ENCODE data around the gene RAB5IF. TPM values are rescaled to one million over a fixed set of nuclear protein-coding genes. Genes with fewer than 3 reads are reported as not detected.
A peak's percentile ranks its signal among the peaks of the same experiment; 100 is the strongest.

The RAB5IF gene
- total and polyA plus RNA-seq, 2 of the 13 experiments (the other 11 are each of a cell fraction or from before 2014, with no cell fraction given) = 261 to 305 TPM

DNA sequence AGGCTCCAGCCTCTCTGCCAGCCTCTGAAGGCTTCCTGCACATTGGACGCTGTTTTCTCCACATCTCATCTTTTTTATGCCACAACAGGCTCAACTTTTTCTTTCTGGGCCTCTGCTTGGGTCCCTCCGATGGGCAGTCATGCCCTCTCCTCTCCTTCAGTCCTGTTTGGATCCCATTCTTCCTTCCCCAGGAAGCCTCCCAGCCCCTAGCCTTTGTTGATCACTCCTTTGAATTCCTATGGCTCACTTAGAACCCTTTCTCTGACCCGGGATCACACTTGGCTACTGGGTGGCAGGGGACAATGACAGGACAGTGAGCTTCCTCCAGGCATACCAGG is 35.9 kb downstream of the RAB5IF start (continued):
- TF ChIP-seq, protein P1, sequence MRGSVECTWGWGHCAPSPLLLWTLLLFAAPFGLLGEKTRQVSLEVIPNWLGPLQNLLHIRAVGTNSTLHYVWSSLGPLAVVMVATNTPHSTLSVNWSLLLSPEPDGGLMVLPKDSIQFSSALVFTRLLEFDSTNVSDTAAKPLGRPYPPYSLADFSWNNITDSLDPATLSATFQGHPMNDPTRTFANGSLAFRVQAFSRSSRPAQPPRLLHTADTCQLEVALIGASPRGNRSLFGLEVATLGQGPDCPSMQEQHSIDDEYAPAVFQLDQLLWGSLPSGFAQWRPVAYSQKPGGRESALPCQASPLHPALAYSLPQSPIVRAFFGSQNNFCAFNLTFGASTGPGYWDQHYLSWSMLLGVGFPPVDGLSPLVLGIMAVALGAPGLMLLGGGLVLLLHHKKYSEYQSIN (CRISPR knock-in tag; IDR thresholded peaks at IDR 0.05; ENCODE audit: borderline replicate concordance) = no peak
- TF ChIP-seq ZNF720 (CRISPR knock-in tag; IDR thresholded peaks at IDR 0.05) = 0 out of 2 replicates have a peak, but pooled peaks have one; percentile 15
- TF ChIP-seq XRCC5 (optimal IDR thresholded peaks at IDR 0.05; ENCODE audit: low read length) = no peak
- TF ChIP-seq, protein P2, sequence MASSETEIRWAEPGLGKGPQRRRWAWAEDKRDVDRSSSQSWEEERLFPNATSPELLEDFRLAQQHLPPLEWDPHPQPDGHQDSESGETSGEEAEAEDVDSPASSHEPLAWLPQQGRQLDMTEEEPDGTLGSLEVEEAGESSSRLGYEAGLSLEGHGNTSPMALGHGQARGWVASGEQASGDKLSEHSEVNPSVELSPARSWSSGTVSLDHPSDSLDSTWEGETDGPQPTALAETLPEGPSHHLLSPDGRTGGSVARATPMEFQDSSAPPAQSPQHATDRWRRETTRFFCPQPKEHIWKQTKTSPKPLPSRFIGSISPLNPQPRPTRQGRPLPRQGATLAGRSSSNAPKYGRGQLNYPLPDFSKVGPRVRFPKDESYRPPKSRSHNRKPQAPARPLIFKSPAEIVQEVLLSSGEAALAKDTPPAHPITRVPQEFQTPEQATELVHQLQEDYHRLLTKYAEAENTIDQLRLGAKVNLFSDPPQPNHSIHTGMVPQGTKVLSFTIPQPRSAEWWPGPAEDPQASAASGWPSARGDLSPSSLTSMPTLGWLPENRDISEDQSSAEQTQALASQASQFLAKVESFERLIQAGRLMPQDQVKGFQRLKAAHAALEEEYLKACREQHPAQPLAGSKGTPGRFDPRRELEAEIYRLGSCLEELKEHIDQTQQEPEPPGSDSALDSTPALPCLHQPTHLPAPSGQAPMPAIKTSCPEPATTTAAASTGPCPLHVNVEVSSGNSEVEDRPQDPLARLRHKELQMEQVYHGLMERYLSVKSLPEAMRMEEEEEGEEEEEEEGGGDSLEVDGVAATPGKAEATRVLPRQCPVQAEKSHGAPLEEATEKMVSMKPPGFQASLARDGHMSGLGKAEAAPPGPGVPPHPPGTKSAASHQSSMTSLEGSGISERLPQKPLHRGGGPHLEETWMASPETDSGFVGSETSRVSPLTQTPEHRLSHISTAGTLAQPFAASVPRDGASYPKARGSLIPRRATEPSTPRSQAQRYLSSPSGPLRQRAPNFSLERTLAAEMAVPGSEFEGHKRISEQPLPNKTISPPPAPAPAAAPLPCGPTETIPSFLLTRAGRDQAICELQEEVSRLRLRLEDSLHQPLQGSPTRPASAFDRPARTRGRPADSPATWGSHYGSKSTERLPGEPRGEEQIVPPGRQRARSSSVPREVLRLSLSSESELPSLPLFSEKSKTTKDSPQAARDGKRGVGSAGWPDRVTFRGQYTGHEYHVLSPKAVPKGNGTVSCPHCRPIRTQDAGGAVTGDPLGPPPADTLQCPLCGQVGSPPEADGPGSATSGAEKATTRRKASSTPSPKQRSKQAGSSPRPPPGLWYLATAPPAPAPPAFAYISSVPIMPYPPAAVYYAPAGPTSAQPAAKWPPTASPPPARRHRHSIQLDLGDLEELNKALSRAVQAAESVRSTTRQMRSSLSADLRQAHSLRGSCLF (CRISPR knock-in tag; IDR thresholded peaks at IDR 0.05; ENCODE audit: borderline replicate concordance) = no peak
- no peak for TF ChIP-seq ZNF768 (CRISPR knock-in tag; IDR thresholded peaks at IDR 0.05)
- TF ChIP-seq, protein P3, sequence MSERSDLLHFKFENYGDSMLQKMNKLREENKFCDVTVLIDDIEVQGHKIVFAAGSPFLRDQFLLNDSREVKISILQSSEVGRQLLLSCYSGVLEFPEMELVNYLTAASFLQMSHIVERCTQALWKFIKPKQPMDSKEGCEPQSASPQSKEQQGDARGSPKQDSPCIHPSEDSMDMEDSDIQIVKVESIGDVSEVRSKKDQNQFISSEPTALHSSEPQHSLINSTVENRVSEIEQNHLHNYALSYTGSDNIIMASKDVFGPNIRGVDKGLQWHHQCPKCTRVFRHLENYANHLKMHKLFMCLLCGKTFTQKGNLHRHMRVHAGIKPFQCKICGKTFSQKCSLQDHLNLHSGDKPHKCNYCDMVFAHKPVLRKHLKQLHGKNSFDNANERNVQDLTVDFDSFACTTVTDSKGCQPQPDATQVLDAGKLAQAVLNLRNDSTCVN (CRISPR knock-in tag; IDR thresholded peaks at IDR 0.05; ENCODE audit: borderline replicate concordance) = no peak
- TF ChIP-seq, protein P4, sequence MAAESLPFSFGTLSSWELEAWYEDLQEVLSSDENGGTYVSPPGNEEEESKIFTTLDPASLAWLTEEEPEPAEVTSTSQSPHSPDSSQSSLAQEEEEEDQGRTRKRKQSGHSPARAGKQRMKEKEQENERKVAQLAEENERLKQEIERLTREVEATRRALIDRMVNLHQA (CRISPR knock-in tag; IDR thresholded peaks at IDR 0.05) = no peak
- no peak for TF ChIP-seq RAD51 (IDR thresholded peaks at IDR 0.05; ENCODE audit: borderline replicate concordance)
- TF ChIP-seq HOXA3 (CRISPR knock-in tag; IDR thresholded peaks at IDR 0.05) = no peak
- TF ChIP-seq ZNF891 (CRISPR knock-in tag; IDR thresholded peaks at IDR 0.05) = peak; percentile 53; the same call in 1 of the 2 replicates
- TF ChIP-seq KDM6A (CRISPR knock-in tag; IDR thresholded peaks at IDR 0.05; ENCODE audit: low read depth) = no peak
- TF ChIP-seq, protein P5, sequence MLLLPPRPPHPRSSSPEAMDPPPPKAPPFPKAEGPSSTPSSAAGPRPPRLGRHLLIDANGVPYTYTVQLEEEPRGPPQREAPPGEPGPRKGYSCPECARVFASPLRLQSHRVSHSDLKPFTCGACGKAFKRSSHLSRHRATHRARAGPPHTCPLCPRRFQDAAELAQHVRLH (CRISPR knock-in tag; IDR thresholded peaks at IDR 0.05; ENCODE audit: borderline replicate concordance, low read depth) = peak; percentile 63; the same call in 1 of the 2 replicates
- peak; percentile 33; the same call in 1 of the 2 replicates for TF ChIP-seq ZZZ3 (CRISPR knock-in tag; IDR thresholded peaks at IDR 0.05; ENCODE audit: borderline replicate concordance)
- TF ChIP-seq SALL1 (CRISPR knock-in tag; IDR thresholded peaks at IDR 0.05) = no peak
- no peak for TF ChIP-seq ZNF782 (CRISPR knock-in tag; IDR thresholded peaks at IDR 0.05; ENCODE audit: borderline replicate concordance)
- TF ChIP-seq TP53 (CRISPR knock-in tag; conservative IDR thresholded peaks at IDR 0.05) = no peak
- TF ChIP-seq TEAD2 (CRISPR knock-in tag; IDR thresholded peaks at IDR 0.05) = no peak
- TF ChIP-seq HNRNPUL1 (IDR thresholded peaks at IDR 0.05; ENCODE audit: low read depth, low read length) = no peak
- TF ChIP-seq, protein P6, sequence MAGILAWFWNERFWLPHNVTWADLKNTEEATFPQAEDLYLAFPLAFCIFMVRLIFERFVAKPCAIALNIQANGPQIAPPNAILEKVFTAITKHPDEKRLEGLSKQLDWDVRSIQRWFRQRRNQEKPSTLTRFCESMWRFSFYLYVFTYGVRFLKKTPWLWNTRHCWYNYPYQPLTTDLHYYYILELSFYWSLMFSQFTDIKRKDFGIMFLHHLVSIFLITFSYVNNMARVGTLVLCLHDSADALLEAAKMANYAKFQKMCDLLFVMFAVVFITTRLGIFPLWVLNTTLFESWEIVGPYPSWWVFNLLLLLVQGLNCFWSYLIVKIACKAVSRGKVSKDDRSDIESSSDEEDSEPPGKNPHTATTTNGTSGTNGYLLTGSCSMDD (CRISPR knock-in tag; IDR thresholded peaks at IDR 0.05) = no peak
- TF ChIP-seq, protein P7, sequence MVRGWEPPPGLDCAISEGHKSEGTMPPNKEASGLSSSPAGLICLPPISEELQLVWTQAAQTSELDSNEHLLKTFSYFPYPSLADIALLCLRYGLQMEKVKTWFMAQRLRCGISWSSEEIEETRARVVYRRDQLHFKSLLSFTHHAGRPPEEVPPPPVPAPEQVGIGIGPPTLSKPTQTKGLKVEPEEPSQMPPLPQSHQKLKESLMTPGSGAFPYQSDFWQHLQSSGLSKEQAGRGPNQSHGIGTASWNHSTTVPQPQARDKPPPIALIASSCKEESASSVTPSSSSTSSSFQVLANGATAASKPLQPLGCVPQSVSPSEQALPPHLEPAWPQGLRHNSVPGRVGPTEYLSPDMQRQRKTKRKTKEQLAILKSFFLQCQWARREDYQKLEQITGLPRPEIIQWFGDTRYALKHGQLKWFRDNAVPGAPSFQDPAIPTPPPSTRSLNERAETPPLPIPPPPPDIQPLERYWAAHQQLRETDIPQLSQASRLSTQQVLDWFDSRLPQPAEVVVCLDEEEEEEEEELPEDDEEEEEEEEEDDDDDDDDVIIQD (CRISPR knock-in tag; IDR thresholded peaks at IDR 0.05; ENCODE audit: low read depth) = no peak
- no peak for TF ChIP-seq MTF2 (CRISPR knock-in tag; IDR thresholded peaks at IDR 0.05; ENCODE audit: borderline replicate concordance)

All from HepG2 (cell line).